H1 (cell line): ENCODE measurements around the gene IQGAP3. TPM values are rescaled to one million over a fixed set of nuclear protein-coding genes. Genes with fewer than 3 reads are reported as not detected.

Experiments
- BACH1 ChIP-seq: IDR thresholded peaks from 2 replicates; pipeline ENCODE4 v1.6.1; 2012; ENCODE audit warnings: low read length, improper control_type of control experiment
- CBX8 ChIP-seq: fragments of 300-800, 300-1000 bp; sonication (generic); IDR thresholded peaks from 2 replicates; pipeline ENCODE4 v1.7.1; 2016; ENCODE audit warnings: low read depth, low read length, borderline replicate concordance
- GTF2F1 ChIP-seq: IDR thresholded peaks from 2 replicates; pipeline ENCODE4 v1.6.1; 2012; ENCODE audit warnings: low read depth, low read length, improper control_type of control experiment, borderline replicate concordance
- KDM4A ChIP-seq: IDR thresholded peaks from one replicate; pipeline ENCODE4 v1.7.1; 2012; ENCODE audit warnings: low read depth, mild to moderate bottlenecking, moderate library complexity, low read length, inconsistent platforms; ENCODE audit not compliant: severe bottlenecking
- polyA plus RNA-seq, 7 experiments: library from polyadenylated mRNA; depleted of rRNA in 3 of 7; stranded (reverse) in 5 of 7; unstranded in 2 of 7; fragments of >200 nt in 5 of 7; fragments of 200-250 nt in 2 of 7; gene quantifications; 1 replicate in 5 of 7; 2 replicates in 1 of 7; 4 replicates in 1 of 7; pipeline versions ENCODE4 v1.2.1 to v1.2.3, GENCODE V29; 2011 to 2013; ENCODE audit warnings: missing spikeins in 2 of 7, mixed read lengths in 2 of 7
- total RNA-seq: library from RNA; stranded (reverse); fragmentation: NEBNext Ultra II Directional; extraction: Animal tissue kit (Norgen Biotek cat#: 25700); gene quantifications from 2 replicates; pipeline ENCODE4 v1.2.1, GENCODE V29; 2021

Gene IQGAP3
- total and polyA plus RNA-seq, 2 of the 8 experiments (the other 6 are each of a cell fraction or from before 2014, with no cell fraction given): 14.6 to 22.3 TPM

DNA sequence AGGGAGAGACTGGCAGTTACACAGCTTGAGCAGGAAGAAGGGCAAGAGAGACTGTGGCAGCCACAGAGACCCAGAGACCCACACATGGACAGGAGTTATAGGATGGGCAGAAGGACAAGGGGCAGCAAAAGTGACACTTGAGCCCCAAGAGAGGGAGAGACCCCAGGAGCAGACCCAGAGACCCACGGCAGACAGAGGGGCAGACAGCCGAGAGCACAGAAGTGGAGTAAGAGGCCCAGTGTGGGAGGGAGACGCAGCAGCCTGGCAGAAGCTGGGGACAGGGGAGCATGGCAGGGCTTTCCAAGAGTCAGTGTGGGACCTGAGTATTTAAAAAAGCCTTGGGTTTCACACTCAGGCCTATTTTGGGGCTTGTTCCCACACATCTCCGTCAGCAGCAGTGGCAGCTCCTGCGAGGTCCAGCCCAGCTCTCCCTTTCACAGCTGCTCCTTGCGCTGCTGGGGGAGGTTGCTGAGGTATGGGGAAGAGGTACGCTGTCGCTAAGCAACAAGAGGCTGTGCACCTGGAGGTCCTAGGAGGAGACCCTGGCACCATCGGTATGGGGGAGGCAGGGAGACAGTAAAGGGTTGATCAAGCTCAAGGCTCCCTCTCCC lies 62.8 kb downstream of the IQGAP3 start (continued):
- TF ChIP-seq CBX8 (no peak), KDM4A (no peak), GTF2F1 (no peak), BACH1 (no peak)
